Measurements from ENCODE around the gene LGR6. TPM values are rescaled to one million over a fixed set of nuclear protein-coding genes. Genes with fewer than 3 reads are reported as not detected.

LGR6 gene
- polyA plus RNA-seq, 1 donor from 2014 or later, result not detected

GRCh38 chr1:202216691-202217090, 23.1 kb downstream of the LGR6 start:
- Histone ChIP-seq H3K27ac (ENCODE audit: low read length) (no peak overlapping the region), H3K9me2 (ENCODE audit: insufficient read depth, low read length) (no peaks in the 10 kb centered on the region), H3K36me3 (ENCODE audit: insufficient read depth, low read length) (no peaks in the 10 kb centered on the region), H3K9me3 (ENCODE audit: low read length) (no peaks in the 10 kb centered on the region), H3K9ac (ENCODE audit: low read length) (no peak overlapping the region), H3K79me2 (replicated peaks; ENCODE audit: insufficient read depth, low read length) (no peaks in the 10 kb centered on the region), H3K4me2 (ENCODE audit: low read length) (no peak overlapping the region), H3K27me3 (ENCODE audit: insufficient read depth, low read depth, low read length) (peaks cover 27% of the 10 kb centered on the region), H2AFZ (ENCODE audit: low read depth, low read length) (no peak overlapping the region), H3K4me3 (ENCODE audit: low read length) (no peak overlapping the region), H3F3A (ENCODE audit: insufficient read depth, low read length, poor library complexity, severe bottlenecking) (no peaks in the 10 kb centered on the region), H4K20me1 (ENCODE audit: insufficient read depth) (no peaks in the 10 kb centered on the region)
- TF ChIP-seq RAD21 (conservative IDR thresholded peaks at IDR 0.05), result no peak
- TF ChIP-seq TAF1 (IDR thresholded peaks at IDR 0.05; ENCODE audit: low read depth), result no peak
- TF ChIP-seq SMC3 (conservative IDR thresholded peaks at IDR 0.05; ENCODE audit: poor library complexity), result no peak
- TF ChIP-seq CTCF (IDR thresholded peaks at IDR 0.05; ENCODE audit: poor library complexity, severe bottlenecking), result no peak

GRCh38 chr1:202217516-202217915, 23.9 kb downstream of the LGR6 start:
- H3K27me3 ChIP-seq (ENCODE audit: insufficient read depth, low read depth, low read length), result peaks cover 27% of the 10 kb centered on the region
- no peaks in the 10 kb centered on the region for H3K9me3 ChIP-seq (ENCODE audit: low read length)
- H3K79me2 ChIP-seq (replicated peaks; ENCODE audit: insufficient read depth, low read length), result no peaks in the 10 kb centered on the region
- no peaks in the 10 kb centered on the region for H4K20me1 ChIP-seq (ENCODE audit: insufficient read depth)
- no peak overlapping the region for H3K27ac ChIP-seq (ENCODE audit: low read length)
- no peaks in the 10 kb centered on the region for H3F3A ChIP-seq (ENCODE audit: insufficient read depth, low read length, poor library complexity, severe bottlenecking)
- H3K4me2 ChIP-seq (ENCODE audit: low read length), result no peak overlapping the region
- H3K9me2 ChIP-seq (ENCODE audit: insufficient read depth, low read length), result no peaks in the 10 kb centered on the region
- no peak for TF ChIP-seq TAF1 (IDR thresholded peaks at IDR 0.05; ENCODE audit: low read depth)
- H2AFZ ChIP-seq (ENCODE audit: low read depth, low read length), result no peak overlapping the region
- H3K4me3 ChIP-seq (ENCODE audit: low read length), result no peak overlapping the region
- H3K9ac ChIP-seq (ENCODE audit: low read length), result no peak overlapping the region
- H3K36me3 ChIP-seq (ENCODE audit: insufficient read depth, low read length), result no peaks in the 10 kb centered on the region

GRCh38 chr1:202217951-202218350, 24.4 kb downstream of the LGR6 start:
- peaks cover 23% of the 10 kb centered on the region for H3K27me3 ChIP-seq (ENCODE audit: insufficient read depth, low read depth, low read length)
- TF ChIP-seq EP300 (conservative IDR thresholded peaks at IDR 0.05; ENCODE audit: poor library complexity, severe bottlenecking), result no peak
- TF ChIP-seq RAD21 (conservative IDR thresholded peaks at IDR 0.05), result no peak
- no peak for TF ChIP-seq EZH2 (IDR thresholded peaks at IDR 0.05; ENCODE audit: borderline replicate concordance, insufficient read depth, low read length, poor library complexity, severe bottlenecking)
- no peak for TF ChIP-seq REST (IDR thresholded peaks at IDR 0.05; ENCODE audit: borderline replicate concordance)
- TF ChIP-seq POLR2AphosphoS5 (IDR thresholded peaks at IDR 0.05), result no peak
- TF ChIP-seq TAF1 (IDR thresholded peaks at IDR 0.05; ENCODE audit: low read depth), result no peak
- no peak for TF ChIP-seq MXI1 (conservative IDR thresholded peaks at IDR 0.05; ENCODE audit: poor library complexity, severe bottlenecking)
- no peak for TF ChIP-seq SMC3 (conservative IDR thresholded peaks at IDR 0.05; ENCODE audit: poor library complexity)
- no peak for TF ChIP-seq CTCF (IDR thresholded peaks at IDR 0.05; ENCODE audit: poor library complexity, severe bottlenecking)
- no peak overlapping the region for H3K27ac ChIP-seq (ENCODE audit: low read length)
- H3K9me2 ChIP-seq (ENCODE audit: insufficient read depth, low read length), result no peaks in the 10 kb centered on the region
- no peak overlapping the region for H3K9ac ChIP-seq (ENCODE audit: low read length)
- no peak overlapping the region for H3K4me2 ChIP-seq (ENCODE audit: low read length)
- no peaks in the 10 kb centered on the region for H3K9me3 ChIP-seq (ENCODE audit: low read length)
- no peaks in the 10 kb centered on the region for H3K79me2 ChIP-seq (replicated peaks; ENCODE audit: insufficient read depth, low read length)
- no peak overlapping the region for H2AFZ ChIP-seq (ENCODE audit: low read depth, low read length)
- H4K20me1 ChIP-seq (ENCODE audit: insufficient read depth), result no peaks in the 10 kb centered on the region
- H3F3A ChIP-seq (ENCODE audit: insufficient read depth, low read length, poor library complexity, severe bottlenecking), result no peaks in the 10 kb centered on the region
- H3K4me3 ChIP-seq (ENCODE audit: low read length), result no peak overlapping the region
- H3K36me3 ChIP-seq (ENCODE audit: insufficient read depth, low read length), result no peaks in the 10 kb centered on the region
